GM21576 (cell line): ENCODE measurements around the gene SELENOF.
A peak's percentile ranks its signal among the peaks of the same experiment; 100 is the strongest.
"Not testable (repeated sequence)": the region's sequence is repeated elsewhere in the genome, so short reads cannot be mapped to it uniquely, and the experiment has no call there.

Experiments used
- ATAC-seq: cut with Tn5 transposase; IDR thresholded peaks from one replicate; pipeline ENCODE4 v1.9.1; 2021; ENCODE audit warnings: mild to moderate bottlenecking, moderate library complexity; ENCODE audit not compliant: unreplicated experiment

Gene SELENOF

GRCh38 chr1:86922445-86922844 lies 8.5 kb upstream of the SELENOF start:
- no peak for ATAC-seq

- no peak for ATAC-seq
These were observed 2.8 kb upstream of the SELENOF start for GRCh38 chr1:86916752-86917151.

GRCh38 chr1:86915737-86916235 lies 1.9 kb upstream of the SELENOF start:
- no peak for ATAC-seq

- peak; percentile 26 for ATAC-seq
These were observed 1.2 kb upstream of the SELENOF start for GRCh38 chr1:86914998-86915736.

GRCh38 chr1:86914601-86914997 lies 673 bp upstream of the SELENOF start, which contains the start of gene HS2ST1:
HS2ST1 (plus strand) TSS chr1:86914635.
- peak; percentile 35 for ATAC-seq

GRCh38 chr1:86913399-86913895 lies 479 bp downstream of the SELENOF start:
- peak; percentile 34 for ATAC-seq

- ATAC-seq: no peak
These were observed 1.5 kb downstream of the SELENOF start for GRCh38 chr1:86912281-86912900.

GRCh38 chr1:86906419-86906818 lies 7.5 kb downstream of the SELENOF start:
- no peak for ATAC-seq

GRCh38 chr1:86905875-86906274 lies 8.1 kb downstream of the SELENOF start:
- no peak for ATAC-seq

- not testable (repeated sequence) for ATAC-seq
These were observed 14.5 kb downstream of the SELENOF start for GRCh38 chr1:86899401-86899800.

GRCh38 chr1:86888327-86888726 lies 25.6 kb downstream of the SELENOF start:
- no peak for ATAC-seq

GRCh38 chr1:86887479-86888162 lies 26.3 kb downstream of the SELENOF start:
- peak; percentile 55 for ATAC-seq

GRCh38 chr1:86875722-86876121 lies 38.2 kb downstream of the SELENOF start:
- no peak for ATAC-seq

- ATAC-seq: no peak
These were observed 41.8 kb downstream of the SELENOF start for GRCh38 chr1:86872086-86872485.

GRCh38 chr1:86871001-86871400 lies 42.9 kb downstream of the SELENOF start:
- ATAC-seq: no peak

GRCh38 chr1:86868477-86868876 lies 45.4 kb downstream of the SELENOF start:
- no peak for ATAC-seq

GRCh38 chr1:86867278-86867677 lies 46.6 kb downstream of the SELENOF start:
- ATAC-seq: not testable (repeated sequence)

- ATAC-seq: no peak
These were observed 47.3 kb downstream of the SELENOF start for GRCh38 chr1:86866665-86867064.

- no peak for ATAC-seq
These were observed 47.8 kb downstream of the SELENOF start for GRCh38 chr1:86865973-86866637.

GRCh38 chr1:86862920-86863319 lies 51.0 kb downstream of the SELENOF start:
- ATAC-seq: no peak

- peak; percentile 59 for ATAC-seq
These were observed 52.5 kb downstream of the SELENOF start for GRCh38 chr1:86861424-86861823.
